DMS53 treated with DMSO at 0.1 percent for 48 hours (cell line): Measurements from ENCODE around the gene WDFY2.

Experiments
- DNase-seq: peaks from one replicate; lab custom pipeline; 2025; ENCODE audit not compliant: unreplicated experiment; lab: John Stamatoyannopoulos, UW

Gene WDFY2

DNA sequence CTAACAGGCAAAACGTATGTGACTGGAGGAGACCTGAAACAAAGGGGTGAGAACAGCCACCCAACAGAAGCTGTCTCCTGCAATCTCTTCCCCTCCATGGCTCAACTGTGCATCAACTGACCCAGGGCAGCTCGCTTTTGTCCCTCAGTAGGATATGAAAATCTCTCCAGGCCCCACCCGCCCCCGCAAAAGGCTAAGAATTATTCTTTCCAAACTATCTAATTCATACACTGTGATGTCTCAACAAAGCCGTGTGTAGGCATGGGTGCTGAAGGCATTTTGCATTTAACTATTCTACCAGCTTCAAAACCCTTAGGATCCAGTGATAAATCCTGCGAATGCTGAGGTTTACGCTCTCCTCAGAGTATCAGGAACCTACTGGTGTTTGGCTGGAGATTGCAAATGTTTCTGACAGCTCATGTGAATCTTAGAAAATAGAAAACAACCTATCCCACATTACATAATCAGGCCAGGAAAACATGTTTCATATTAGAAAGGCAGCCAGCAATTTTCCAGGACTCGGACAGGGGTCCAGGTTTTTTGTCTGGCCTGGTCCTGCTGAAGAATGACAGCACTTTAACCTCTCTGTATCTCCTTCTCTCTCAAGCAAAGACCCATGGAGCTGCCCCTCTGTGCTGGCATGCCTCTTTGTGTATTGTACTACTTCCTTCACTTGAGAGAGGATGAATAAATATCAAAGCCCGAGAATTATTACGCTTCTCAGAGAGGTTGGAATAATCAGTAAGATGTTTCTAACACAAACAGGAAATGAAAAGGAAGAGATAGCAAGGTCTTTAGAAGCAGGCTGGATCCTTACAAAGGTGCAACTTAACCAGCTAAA is 202.4 kb downstream of the WDFY2 start:
- no peak for DNase-seq

DNA sequence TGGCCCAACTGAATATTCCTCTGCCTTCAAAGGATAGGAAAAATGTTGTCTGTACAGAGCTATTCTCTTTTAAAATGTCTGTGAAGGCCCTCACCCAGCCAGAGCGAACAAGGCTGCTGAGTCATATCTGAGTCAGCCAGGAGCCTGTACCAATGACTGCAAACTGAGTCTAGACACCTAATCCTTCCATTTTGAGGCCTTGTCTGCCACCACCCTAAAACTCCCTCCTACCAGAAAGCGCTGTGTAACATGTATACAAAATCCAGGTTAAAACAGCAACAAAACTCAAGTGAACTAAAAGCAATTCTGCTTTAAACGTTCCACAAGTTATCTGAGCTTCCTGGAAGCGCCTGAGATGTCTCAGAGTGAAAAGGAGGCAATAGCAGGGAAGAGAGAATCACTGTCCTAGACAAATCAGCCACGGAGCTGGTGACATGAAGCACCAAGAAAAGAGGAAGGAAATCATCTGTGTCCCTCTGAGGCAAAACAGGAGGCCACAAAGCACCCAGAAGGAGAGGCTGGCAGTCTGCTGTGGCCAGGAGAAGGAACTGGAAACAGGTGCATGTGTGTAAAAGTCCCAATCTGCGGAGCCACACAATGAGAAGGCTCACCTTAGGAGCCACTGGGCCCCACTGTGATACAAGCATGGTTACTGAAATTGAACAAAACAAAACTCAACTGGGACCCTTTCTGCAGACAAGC is 209.5 kb downstream of the WDFY2 start:
- DNase-seq: peak; percentile 57

DNA sequence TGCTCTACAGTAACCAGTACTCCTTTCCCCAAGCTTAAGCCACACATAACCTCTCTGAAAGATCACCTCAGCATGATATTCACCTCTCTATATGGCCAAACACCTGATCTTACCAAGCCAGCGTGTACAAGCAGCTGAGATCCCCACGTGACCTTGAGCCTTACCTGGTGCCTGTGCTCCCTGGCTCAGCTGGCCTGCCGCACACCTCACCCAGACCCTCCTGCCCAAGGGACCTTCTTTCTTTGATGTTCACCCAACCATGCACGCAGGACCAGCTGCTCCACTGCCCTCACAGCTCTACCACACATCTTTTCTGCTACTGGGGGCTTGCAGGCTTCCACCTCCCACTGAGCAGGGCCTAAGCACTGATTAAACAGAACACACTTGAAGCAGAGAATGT is 210.7 kb downstream of the WDFY2 start:
- DNase-seq: peak; percentile 63

DNA sequence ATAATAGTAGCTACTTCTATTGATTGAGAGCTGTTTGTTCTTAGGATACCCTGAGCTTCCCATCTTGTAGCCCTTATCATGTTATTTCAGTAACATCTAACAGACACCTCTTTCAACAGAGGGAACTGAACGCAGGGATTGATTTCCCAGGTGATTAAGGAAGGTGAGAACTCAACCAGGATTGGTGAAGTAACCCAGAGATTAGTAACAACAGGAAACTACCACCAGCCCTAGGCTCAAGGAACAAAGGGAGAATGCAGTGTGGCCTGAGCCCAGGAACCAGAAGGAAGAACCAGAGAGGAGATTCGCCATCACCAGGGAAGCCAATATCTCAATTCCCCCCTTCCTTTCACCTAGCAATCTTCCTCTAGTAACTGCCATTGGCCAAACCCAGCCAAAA is 211.2 kb downstream of the WDFY2 start:
- DNase-seq: no peak

DNA sequence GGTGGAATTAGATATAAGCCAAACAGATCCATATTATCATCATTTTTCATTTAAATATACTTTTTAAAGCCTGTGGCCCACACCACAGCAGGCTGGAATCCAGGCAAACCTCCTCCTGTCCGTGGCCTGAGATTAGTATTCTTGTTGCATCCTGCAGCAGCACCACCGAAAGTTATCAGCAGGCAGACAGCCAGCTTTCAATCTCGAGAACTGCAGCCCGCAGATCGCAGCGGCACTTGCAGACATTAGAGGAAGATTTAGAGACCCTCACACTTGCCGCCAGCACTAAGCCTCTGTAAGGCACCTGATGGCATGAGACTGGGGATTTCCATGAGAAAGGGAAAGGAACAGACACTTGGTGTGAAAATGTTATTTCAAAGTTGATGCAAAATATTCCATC is 212.3 kb downstream of the WDFY2 start:
- no peak for DNase-seq

DNA sequence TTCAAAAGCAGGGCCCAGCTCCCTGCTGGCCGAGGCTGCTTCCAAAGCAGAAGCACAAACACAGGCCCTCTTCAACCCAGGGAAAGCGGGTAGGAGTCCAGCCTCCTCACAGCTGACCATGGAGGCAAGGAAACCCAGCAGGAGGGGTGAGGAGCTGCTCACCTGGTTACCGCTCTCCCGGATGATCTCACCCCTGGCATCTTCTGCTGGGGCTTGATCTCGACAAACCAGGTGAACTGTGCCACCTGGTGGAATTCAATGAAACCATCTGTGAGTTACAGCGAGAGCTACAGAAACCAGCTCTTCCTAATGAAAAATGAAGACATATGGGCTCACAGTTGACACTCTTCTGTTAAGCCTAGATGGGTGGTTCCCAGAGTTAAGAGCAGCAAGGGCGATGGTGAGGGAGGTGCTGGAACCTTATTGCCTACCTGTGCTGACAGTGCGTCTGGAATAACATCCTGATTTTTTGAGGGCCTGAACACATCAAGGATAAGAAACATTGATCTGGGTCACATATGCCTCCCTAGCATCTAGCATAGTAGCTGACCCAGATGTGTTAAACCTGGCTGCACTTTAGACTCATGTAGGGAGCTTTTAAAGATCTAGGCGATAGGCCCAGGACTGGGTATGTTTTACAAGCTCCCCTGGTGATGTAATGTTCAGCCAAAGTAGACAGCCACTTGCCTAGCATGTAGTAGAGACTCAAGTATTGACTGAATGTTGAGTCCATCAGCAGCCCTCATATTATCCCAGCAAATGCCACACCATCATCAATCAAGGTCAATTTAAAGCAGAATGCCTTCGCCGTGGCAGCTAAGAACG is 213.6 kb downstream of the WDFY2 start:
- DNase-seq: peak; percentile 94

DNA sequence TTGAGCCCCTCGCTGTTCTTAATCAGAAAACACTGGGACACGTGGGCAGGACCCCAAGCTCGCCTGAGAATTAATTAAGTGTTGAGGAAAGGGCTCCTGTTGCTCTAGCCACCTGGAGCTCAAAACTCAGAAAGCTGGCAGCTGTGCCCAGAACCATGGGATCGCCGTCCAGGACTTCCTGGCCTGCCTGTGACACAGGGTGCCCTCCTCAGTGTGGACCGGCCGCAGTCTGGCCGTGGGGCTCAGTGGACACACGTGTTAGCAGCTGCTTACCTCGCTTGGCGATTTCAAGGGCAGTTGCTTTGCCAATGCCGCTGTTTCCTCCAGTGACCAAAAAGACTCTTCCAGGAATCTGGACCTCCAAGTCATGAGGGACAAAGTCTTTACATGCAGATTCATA is 215.0 kb downstream of the WDFY2 start:
- DNase-seq: no peak

DNA sequence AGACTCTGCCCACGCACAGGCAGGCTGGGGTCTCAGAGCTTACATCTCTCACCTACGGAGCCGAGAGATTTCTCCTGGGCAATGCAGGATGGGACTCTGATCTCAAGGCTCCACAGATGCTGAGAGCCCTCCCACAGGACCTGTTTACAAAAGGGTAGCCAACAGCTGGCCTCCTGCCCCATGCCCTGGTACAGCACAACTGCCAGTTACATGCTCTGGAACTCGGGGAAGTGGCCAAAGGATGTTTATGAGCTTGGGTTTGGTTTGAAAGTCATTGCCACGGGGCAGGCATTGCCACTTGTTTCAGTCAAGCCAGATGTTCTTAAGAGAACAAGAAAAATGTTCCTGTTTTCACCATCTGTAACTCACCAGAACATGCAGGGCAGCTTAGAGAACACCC is 216.2 kb downstream of the WDFY2 start:
- no peak for DNase-seq

DNA sequence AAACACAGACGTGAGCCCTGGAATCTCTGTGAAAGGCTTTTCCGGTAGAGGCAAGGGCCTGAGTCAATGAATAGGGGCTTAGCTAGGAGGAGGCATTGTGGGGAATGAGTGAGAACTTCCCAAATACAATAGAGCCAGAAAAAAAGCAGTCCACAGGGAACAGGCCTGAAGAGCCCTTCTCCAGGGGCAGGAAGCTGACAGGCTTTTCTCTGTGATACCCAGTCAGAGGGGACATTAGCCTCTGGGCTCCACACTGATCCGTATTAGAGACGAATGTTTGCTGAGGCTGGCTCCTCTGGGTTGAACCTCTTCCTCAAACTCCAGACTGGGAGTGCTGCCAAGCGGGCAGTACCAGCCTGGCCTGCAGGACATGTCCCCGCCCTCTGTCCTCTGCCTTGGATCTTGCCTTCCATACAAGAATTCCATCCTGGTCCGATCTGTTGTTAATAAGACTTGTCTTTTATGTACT is 217.4 kb downstream of the WDFY2 start:
- DNase-seq: peak; percentile 71

DNA sequence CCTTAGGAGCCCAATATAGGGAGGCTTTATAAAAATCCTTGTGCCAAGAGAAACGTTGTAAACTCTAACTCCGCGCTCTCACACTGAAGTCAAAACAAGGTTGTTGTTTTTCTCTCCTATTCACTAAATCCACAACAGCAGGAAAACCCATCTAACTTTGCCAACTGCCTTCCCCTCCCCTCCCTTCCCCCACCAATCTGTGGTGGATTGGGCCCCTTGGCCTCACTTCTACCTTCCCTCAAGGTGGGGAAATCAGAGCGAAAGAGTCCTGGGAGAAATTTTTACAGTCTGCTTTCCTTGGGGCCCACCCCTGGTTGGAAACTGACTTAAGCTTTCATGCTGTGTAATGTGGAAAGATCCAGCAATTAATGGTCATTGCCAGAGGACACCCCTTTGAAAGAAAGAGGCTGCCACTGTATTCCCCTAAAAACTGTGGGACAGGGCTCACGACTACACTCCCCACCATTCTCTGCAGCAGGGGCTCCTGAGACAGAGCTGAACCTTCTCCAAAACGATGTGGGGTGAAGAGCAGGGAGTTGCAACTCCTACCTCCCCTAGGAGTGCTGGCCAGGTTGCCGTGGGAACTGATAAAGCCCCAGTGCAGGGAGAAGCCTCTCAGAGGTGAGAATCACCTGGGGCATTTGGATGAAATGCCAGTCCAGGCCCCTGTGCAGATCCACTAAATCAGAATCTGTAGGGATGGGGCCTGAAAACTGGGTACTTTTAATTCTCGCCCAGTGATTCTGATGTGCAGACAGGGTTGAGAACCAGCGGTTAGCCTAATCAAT is 218.6 kb downstream of the WDFY2 start:
- DNase-seq: no peak

DNA sequence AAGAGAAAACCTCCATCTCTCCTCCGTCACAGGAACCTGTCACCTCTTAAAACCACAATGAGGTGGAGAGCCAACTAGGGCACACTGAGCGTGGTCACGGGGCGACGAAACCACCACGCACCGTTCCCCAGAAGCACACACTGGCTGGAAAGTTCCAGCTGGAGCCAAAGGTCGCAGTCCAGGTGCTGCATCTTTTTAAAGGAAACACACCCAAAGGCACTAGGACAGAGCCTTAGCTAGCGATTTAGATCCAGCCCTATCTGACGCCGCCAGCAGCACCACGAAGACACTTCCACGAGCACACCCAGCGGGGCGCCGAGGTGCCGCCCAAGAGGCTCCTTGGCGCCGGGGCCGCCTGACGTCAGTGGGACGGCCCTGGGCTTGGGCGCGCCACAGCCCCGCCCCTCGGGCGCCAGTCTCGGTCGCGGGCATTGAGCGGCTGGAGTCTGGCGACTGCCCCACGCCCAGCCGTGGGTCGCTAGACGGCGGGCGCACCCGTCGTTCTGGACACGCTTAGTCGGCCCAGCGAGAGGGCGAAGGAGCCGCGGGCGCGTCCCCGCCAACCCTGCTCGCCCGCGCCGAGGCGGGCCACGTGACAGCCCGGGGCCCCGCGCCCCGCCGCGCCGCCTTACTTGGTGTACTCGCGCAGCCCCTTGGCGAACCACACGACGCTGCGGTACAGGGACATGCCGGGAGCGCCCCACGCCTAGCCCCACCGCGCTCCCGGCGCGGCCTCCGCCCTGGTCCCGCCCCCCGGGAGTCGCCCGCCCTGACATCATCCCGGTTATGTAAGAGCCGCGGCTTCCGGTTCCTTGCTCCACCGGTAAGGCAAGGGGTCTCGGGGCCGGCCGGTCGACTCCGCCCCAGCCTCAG is 219.4 kb downstream of the WDFY2 start, which contains the start of gene DHRS12:
Gene DHRS12, minus strand, starts transcription at position 742 of the 873 bp plus-strand sequence. CDS start 4,504 bp downstream, outside the sequence.
- DNase-seq: peak; percentile 67

DNA sequence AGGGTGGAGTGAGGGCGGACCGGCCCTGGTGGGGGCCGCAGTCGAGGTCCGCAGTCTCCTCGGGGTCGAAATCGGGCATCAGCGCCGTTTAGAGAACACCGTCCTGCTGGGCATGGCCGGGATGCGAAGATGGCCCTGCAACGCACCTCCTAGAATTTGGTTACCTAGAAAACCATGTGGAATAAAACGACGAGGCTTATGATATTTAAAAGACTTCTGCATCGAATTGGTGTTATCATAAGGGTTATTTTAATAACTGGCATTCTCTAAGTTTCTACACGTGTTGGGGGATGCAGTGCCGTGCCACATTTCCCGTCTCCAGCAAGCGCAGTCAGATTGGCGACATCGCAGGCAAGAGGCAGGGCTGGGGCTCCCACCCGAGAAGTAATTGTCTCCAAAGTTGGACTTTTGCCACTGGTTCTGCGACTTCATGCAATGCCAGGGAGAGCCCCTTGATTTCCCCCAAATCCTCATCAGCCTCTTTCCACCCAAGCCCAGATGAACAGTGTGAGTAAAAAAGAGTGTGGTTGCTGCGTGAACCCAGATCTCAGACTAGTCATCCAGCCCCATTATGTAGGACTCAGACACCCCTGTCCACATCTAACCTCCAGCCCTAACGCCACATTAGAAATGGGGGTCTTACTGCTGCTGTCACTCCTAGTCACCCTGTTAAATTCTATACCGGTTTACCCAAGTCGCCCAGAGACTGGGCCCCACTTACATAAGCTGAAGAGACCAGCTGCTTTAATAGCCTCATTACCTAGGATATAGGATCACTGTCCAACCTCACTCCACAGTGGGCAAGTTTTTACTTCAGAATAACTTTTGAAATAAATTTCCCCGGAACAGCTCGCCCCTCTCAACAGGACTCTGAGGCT is 220.3 kb downstream of the WDFY2 start:
- DNase-seq: peak; percentile 35

DNA sequence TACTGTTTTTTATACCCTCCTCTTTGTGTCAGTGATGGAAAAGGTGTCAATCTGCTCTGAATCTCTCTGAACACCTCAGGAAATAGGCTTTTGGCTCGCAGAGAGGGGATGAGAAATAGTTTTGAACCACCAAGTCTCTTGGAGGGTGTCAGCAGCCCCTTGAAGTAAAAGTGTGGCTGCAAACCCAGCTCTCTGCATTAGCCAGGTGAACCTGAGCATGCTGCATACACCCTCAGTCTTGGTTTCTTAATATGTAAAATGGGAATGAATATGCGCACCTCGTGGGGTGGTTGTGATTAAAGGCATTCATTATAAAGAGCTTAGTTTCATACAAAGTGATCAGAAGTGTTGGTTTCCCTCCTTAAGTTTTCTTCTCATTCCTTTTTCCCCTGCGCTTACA is 221.1 kb downstream of the WDFY2 start:
- DNase-seq: no peak

DNA sequence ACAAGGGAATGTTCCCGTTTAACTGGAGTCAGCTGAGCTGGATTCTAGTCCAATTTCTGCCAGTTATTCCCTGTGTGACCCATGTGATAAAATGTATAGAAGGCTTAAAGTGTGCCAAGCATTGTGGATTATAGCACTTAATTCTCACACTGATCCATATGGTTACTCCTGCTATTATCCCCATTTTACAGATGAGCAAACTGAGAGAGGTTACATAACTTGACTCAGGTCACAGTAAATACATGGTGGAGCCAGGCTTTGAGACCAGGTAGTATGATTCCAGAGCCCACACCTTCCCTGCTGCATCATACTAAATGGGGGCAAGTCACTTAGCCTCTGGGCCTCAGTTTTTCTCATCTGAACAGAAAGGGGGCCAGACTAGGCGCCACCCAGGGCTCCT is 221.7 kb downstream of the WDFY2 start:
- DNase-seq: no peak

DNA sequence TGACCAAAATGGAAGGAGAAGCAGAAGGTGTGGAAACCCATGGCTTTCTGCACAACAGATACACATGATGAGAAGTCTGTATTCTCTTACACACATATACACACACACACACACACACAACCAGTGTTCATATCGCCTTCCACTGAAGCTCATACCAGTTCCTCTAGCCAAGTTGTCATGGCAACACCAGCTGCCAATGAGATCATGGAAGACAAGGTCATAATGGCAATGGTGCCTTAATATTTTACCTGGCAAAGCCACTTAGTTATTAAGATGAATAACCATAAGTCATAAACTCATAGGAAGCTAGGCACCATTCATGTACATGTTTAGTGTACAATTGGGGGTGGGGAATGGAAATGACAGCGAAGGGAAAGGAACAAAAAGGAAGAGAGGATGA is 222.3 kb downstream of the WDFY2 start:
- peak; percentile 31 for DNase-seq

DNA sequence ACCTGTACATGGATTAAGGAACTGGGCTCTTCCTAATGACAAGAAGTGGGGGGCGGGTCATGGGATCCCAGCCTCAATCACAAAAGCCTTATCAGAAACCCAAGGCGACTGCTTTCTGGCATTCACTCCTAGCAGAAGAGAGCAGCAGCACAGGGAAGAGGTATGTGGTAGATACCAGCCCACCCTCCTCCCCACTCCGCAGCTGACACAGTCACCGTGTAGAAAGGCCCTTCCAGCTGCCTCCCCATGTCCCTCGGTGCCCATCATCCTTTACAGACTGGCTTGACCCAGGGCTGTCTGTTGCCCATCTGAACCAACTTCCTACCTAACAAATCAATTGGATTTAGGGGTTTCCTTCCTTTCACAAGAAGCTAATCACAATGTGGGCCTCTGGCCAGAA is 222.8 kb downstream of the WDFY2 start:
- no peak for DNase-seq

DNA sequence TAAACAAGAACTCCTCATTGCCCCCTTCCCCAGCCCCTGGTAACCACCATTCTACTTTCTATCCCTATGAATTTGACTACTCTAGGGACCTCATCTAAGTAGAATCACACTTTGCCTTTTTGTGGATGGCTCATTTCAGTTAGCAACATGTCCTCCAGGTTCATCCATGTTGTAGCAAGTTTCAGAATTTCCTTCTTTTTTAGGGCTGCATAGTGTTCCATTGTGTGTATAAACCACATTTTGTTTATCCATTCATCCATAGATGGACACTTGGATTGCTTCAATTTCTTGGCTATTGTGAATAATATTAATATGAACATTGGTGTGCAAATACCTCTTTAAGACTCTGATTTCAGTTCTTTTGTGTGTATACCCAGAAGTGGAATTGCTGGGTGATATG is 224.5 kb downstream of the WDFY2 start:
- no peak for DNase-seq

DNA sequence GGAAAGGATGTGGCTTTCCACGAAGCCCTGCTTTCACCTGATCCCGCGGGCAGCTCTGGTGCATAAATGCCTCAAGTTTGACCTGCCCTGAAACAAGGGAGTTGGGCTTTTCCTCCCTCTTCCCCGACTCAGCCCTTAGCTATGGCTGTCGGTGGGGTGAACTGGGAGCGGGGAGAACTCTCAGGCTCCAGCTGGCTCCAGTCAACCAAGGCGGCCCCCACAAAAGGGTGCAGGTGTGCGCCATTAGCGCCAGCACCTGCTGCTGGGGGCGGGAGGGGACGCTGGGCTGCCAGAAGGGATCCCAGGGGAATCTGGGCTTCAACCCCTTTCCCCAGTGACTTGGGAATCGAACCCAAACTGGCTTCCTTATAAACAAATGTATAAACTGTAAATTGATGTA is 226.8 kb downstream of the WDFY2 start:
- no peak for DNase-seq
